Gastroesophageal sphincter (tissue), 3 donors: ENCODE data around the gene LTA.
"Not testable (repeated sequence)": the region's sequence is repeated elsewhere in the genome, so short reads cannot be mapped to it uniquely, and the experiment has no call there.

Source experiments
- EP300 ChIP-seq: sonication (generic); formaldehyde crosslinking; IDR thresholded peaks from one replicate; pipeline ENCODE4 v1.6.1; 2017; ENCODE audit warnings: antibody characterized with exemption, mild to moderate bottlenecking
- TF ChIP-seq, protein P1 (sequence below), 4 experiments: fragments of 200-600 bp in 2 of 4; fragments of 450-650 bp in 2 of 4; sonication (generic) in 1 of 4; IDR thresholded peaks; one replicate each; pipeline ENCODE4 v1.5.1; 2017 to 2019; ENCODE audit warnings: antibody characterized with exemption in 4 of 4, mild to moderate bottlenecking in 2 of 4, moderate library complexity in 2 of 4

DNA sequence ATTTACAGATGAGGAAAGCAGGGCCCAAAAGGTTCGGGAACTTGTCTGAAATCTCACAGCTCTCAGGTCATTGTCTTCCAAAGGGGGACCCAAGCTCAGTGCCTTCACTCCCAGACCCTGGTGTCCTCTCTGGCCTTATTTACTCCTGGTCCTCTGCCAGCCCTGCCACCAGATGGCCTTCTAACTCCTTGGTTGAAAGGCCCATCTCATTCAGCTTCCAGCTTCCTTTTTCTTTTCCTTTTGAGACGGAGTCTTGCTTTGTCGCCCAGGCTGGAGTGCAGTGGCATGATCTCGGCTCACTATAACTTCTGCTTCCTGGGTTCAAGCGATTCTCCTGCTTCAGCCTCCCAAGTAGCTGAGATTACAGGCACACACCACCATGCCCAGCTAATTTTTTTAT, 20.7 kb upstream of the LTA start:
- TF ChIP-seq EP300 = not testable (repeated sequence)
- TF ChIP-seq, protein P1, sequence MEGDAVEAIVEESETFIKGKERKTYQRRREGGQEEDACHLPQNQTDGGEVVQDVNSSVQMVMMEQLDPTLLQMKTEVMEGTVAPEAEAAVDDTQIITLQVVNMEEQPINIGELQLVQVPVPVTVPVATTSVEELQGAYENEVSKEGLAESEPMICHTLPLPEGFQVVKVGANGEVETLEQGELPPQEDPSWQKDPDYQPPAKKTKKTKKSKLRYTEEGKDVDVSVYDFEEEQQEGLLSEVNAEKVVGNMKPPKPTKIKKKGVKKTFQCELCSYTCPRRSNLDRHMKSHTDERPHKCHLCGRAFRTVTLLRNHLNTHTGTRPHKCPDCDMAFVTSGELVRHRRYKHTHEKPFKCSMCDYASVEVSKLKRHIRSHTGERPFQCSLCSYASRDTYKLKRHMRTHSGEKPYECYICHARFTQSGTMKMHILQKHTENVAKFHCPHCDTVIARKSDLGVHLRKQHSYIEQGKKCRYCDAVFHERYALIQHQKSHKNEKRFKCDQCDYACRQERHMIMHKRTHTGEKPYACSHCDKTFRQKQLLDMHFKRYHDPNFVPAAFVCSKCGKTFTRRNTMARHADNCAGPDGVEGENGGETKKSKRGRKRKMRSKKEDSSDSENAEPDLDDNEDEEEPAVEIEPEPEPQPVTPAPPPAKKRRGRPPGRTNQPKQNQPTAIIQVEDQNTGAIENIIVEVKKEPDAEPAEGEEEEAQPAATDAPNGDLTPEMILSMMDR (IDR thresholded peaks at IDR 0.05) = peak in 1 of 4 experiments; percentile 32
